ENCODE data around the gene SPEF1.

Gene SPEF1

GRCh38 chr20:3728354-3728753 is 52.9 kb downstream of the SPEF1 start:
- DNase-seq, result no peak

All from effector CD8-positive, alpha-beta T cell (primary cell).